ENCODE results near the gene ELMO1. TPM values are rescaled to one million over a fixed set of nuclear protein-coding genes. Genes with fewer than 3 reads are reported as not detected.

The ELMO1 gene
- total RNA-seq, 1 donor from 2014 or later, result 132 TPM

GRCh38 chr7:37096341-37096740, 352.3 kb downstream of the ELMO1 start:
- Mint-ChIP-seq H3K4me3 (no peak overlapping the region), H3K27ac (no peak overlapping the region), H3K27me3 (no peaks in the 10 kb centered on the region), H3K36me3 (ENCODE audit: low read depth) (peaks cover 71% of the 10 kb centered on the region), H3K9me3 (peaks cover 7% of the 10 kb centered on the region), H3K4me1 (peaks cover 3% of the 10 kb centered on the region)
- POLR2A ChIA-PET, result no interaction called here
- CTCF ChIA-PET, result interaction anchor here (1.5 kb wide), 1 partner anchor 109 kb away, joined by 3 read pairs; no protein-coding TSS in a partner anchor
- intact Hi-C loops (cut with micrococcal nuclease), result no loop called here
- TF ChIP-seq CTCF (IDR thresholded peaks at IDR 0.05), result no peak
- no peak for DNase-seq
- ATAC-seq (ENCODE audit: low read depth), result no peak

GRCh38 chr7:37095122-37095521, 353.5 kb downstream of the ELMO1 start:
- Mint-ChIP-seq H3K27me3 (no peaks in the 10 kb centered on the region), H3K27ac (no peak overlapping the region), H3K4me1 (peaks cover 3% of the 10 kb centered on the region), H3K36me3 (ENCODE audit: low read depth) (peaks cover 69% of the 10 kb centered on the region), H3K4me3 (no peak overlapping the region), H3K9me3 (peaks cover 7% of the 10 kb centered on the region)
- TF ChIP-seq CTCF (IDR thresholded peaks at IDR 0.05), result no peak
- ChIA-PET POLR2A (no interaction called here), CTCF (interaction anchor here (1.5 kb wide), 1 partner anchor 108 kb away, joined by 3 read pairs; no protein-coding TSS in a partner anchor)
- intact Hi-C loops (cut with micrococcal nuclease), result no loop called here
- no peak for ATAC-seq (ENCODE audit: low read depth)
- no peak for DNase-seq

GRCh38 chr7:37093257-37093656, 355.4 kb downstream of the ELMO1 start:
- POLR2A ChIA-PET, result no interaction called here
- peaks cover 76% of the 10 kb centered on the region for H3K36me3 Mint-ChIP-seq (ENCODE audit: low read depth)

GRCh38 chr7:37092548-37092947, 356.1 kb downstream of the ELMO1 start:
- Mint-ChIP-seq H3K36me3 (ENCODE audit: low read depth) (peaks cover 78% of the 10 kb centered on the region), H3K4me1 (peaks cover 3% of the 10 kb centered on the region), H3K27ac (no peak overlapping the region), H3K4me3 (no peak overlapping the region), H3K27me3 (no peaks in the 10 kb centered on the region), H3K9me3 (peaks cover 7% of the 10 kb centered on the region)
- ATAC-seq (ENCODE audit: low read depth), result no peak
- TF ChIP-seq CTCF (IDR thresholded peaks at IDR 0.05), result no peak
- DNase-seq, result no peak
- POLR2A ChIA-PET, result no interaction called here
- intact Hi-C loops (cut with micrococcal nuclease), result no loop called here
- CTCF ChIA-PET, result no interaction called here

More at GRCh38 chr7:37093257-37093656, 355.4 kb downstream of the ELMO1 start:
- Mint-ChIP-seq H3K4me3 (no peak overlapping the region), H3K27ac (no peak overlapping the region), H3K9me3 (peaks cover 7% of the 10 kb centered on the region), H3K4me1 (peaks cover 3% of the 10 kb centered on the region), H3K27me3 (no peaks in the 10 kb centered on the region)
- no peak for DNase-seq
- no peak for ATAC-seq (ENCODE audit: low read depth)
- CTCF ChIA-PET, result no interaction called here
- no peak for TF ChIP-seq CTCF (IDR thresholded peaks at IDR 0.05)
- intact Hi-C loops (cut with micrococcal nuclease), result no loop called here

GRCh38 chr7:37089972-37090371, 358.7 kb downstream of the ELMO1 start:
- no peak for ATAC-seq (ENCODE audit: low read depth)
- no peak overlapping the region for H3K27ac Mint-ChIP-seq
- ChIA-PET POLR2A (no interaction called here), CTCF (no interaction called here)
- peaks cover 67% of the 10 kb centered on the region for H3K36me3 Mint-ChIP-seq (ENCODE audit: low read depth)
- intact Hi-C loops (cut with micrococcal nuclease), result no loop called here
- peaks cover 7% of the 10 kb centered on the region for H3K9me3 Mint-ChIP-seq
- peaks cover 3% of the 10 kb centered on the region for H3K4me1 Mint-ChIP-seq
- no peak for TF ChIP-seq CTCF (IDR thresholded peaks at IDR 0.05)
- DNase-seq, result no peak
- H3K4me3 Mint-ChIP-seq, result no peak overlapping the region
- H3K27me3 Mint-ChIP-seq, result no peaks in the 10 kb centered on the region

Data from activated B cell treated with CpG ODN at 0.5 μM for 24 hours (primary cell).